ENCODE results near the gene GRID1. TPM values are rescaled to one million over a fixed set of nuclear protein-coding genes. Genes with fewer than 3 reads are reported as not detected.

The GRID1 gene
- polyA plus RNA-seq, 1 donor (not counting 4 experiments of a cell fraction or from before 2014, with no cell fraction given): 0.01 TPM

DNA sequence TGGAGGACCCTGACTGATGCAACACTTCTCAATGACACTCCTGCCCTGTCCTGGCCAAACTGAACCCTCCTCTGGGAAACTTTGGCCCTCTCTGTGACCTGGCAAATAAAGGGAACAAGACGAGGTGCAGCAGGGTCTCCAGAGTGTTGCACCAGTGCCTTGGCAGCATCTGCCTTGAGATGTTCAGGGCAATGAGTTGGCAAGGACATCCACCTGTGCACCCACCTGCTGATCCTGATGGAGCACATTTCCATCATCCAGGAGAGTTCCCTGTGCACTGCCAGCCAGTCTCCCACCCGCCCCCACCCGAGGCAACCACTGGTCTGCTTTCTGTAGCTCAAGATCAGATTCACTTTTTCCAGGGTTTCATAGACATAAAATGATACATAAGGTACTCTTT is 407.4 kb downstream of the GRID1 start:
- H3K4me3 ChIP-seq (ENCODE audit: control insufficient read depth in 2 of 3, extremely low read depth in 1 of 3, insufficient read depth in 2 of 3, low read depth in 1 of 3, low read length in 3 of 3): no peak overlapping the region
- H3K36me3 ChIP-seq (ENCODE audit: control insufficient read depth in 2 of 2, extremely low read depth in 1 of 2, insufficient read depth in 2 of 2, low read length in 2 of 2): no peaks in the 10 kb centered on the region
- no peaks in the 10 kb centered on the region for H3K9me1 ChIP-seq (ENCODE audit: control insufficient read depth, extremely low read depth, insufficient read depth, low read length)
- H3K9me3 ChIP-seq (ENCODE audit: control insufficient read depth, low read depth, low read length): no peaks in the 10 kb centered on the region
- H3K79me2 ChIP-seq (ENCODE audit: control insufficient read depth, insufficient read depth, low read length): no peaks in the 10 kb centered on the region
- DNase-seq (ENCODE audit: low read depth, low spot score) (no peak), FAIRE-seq (no peak)
- no peaks in the 10 kb centered on the region for H3K4me1 ChIP-seq (ENCODE audit: control insufficient read depth, extremely low read depth, insufficient read depth, low read length)
- H3K9ac ChIP-seq (ENCODE audit: control insufficient read depth, extremely low read depth, insufficient read depth, low read length): no peak overlapping the region
- no peak for TF ChIP-seq EZH2 (IDR thresholded peaks at IDR 0.05; ENCODE audit: low read length)
- TF ChIP-seq, protein P1, sequence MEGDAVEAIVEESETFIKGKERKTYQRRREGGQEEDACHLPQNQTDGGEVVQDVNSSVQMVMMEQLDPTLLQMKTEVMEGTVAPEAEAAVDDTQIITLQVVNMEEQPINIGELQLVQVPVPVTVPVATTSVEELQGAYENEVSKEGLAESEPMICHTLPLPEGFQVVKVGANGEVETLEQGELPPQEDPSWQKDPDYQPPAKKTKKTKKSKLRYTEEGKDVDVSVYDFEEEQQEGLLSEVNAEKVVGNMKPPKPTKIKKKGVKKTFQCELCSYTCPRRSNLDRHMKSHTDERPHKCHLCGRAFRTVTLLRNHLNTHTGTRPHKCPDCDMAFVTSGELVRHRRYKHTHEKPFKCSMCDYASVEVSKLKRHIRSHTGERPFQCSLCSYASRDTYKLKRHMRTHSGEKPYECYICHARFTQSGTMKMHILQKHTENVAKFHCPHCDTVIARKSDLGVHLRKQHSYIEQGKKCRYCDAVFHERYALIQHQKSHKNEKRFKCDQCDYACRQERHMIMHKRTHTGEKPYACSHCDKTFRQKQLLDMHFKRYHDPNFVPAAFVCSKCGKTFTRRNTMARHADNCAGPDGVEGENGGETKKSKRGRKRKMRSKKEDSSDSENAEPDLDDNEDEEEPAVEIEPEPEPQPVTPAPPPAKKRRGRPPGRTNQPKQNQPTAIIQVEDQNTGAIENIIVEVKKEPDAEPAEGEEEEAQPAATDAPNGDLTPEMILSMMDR (optimal IDR thresholded peaks at IDR 0.05 in 1 of 3, IDR thresholded peaks at IDR 0.05 in 1 of 3, conservative IDR thresholded peaks at IDR 0.05 in 1 of 3; ENCODE audit: extremely low read depth in 1 of 3, insufficient read depth in 2 of 3, low read length in 3 of 3): no peak
- no peaks in the 10 kb centered on the region for H3K27me3 ChIP-seq (ENCODE audit: control insufficient read depth, extremely low read depth, insufficient read depth, low read length)
- H3K4me2 ChIP-seq (ENCODE audit: control insufficient read depth, extremely low read depth, insufficient read depth, low read depth, low read length): no peak overlapping the region
- H3K27ac ChIP-seq (ENCODE audit: control insufficient read depth, insufficient read depth, low read length): no peak overlapping the region
- dilution Hi-C loops (cut with MboI; ENCODE audit: extremely low pct_ligation_motif_present, low sequenced_read_pairs): no loop called here
- no peaks in the 10 kb centered on the region for H4K20me1 ChIP-seq (ENCODE audit: control insufficient read depth, extremely low read depth, insufficient read depth, low read length)
- no peak overlapping the region for H2AFZ ChIP-seq (ENCODE audit: control insufficient read depth, low read length)

DNA sequence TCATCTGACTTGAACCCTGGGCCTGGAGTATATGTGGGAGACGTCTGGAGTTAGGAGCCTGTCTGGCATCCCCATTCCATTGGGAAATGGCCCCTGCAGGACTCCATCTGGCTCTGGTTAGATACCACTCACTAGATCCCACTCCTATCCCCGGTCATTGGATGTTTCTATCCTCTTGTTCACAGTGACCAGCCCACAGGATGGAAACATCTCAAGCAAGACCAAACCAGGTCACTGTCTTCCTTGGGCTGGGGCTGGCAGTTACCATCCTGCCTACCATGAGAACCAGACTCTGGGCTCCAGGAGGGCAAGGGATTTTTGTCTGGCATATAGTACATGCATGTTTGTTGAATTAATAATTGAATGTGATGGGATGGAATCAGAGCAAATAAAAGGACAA is 415.7 kb downstream of the GRID1 start:
- H3K9ac ChIP-seq (ENCODE audit: control insufficient read depth, extremely low read depth, insufficient read depth, low read length): no peak overlapping the region
- H4K20me1 ChIP-seq (ENCODE audit: control insufficient read depth, extremely low read depth, insufficient read depth, low read length): no peaks in the 10 kb centered on the region
- H3K27me3 ChIP-seq (ENCODE audit: control insufficient read depth, extremely low read depth, insufficient read depth, low read length): no peaks in the 10 kb centered on the region
- no peak for FAIRE-seq
- H2AFZ ChIP-seq (ENCODE audit: control insufficient read depth, low read length): no peak overlapping the region
- no peak overlapping the region for H3K4me2 ChIP-seq (ENCODE audit: control insufficient read depth, extremely low read depth, insufficient read depth, low read depth, low read length)
- H3K4me1 ChIP-seq (ENCODE audit: control insufficient read depth, extremely low read depth, insufficient read depth, low read length): no peaks in the 10 kb centered on the region
- TF ChIP-seq EZH2 (IDR thresholded peaks at IDR 0.05; ENCODE audit: low read length): no peak
- H3K27ac ChIP-seq (ENCODE audit: control insufficient read depth, insufficient read depth, low read length): no peak overlapping the region
- dilution Hi-C loops (cut with MboI; ENCODE audit: extremely low pct_ligation_motif_present, low sequenced_read_pairs): no loop called here
- H3K9me1 ChIP-seq (ENCODE audit: control insufficient read depth, extremely low read depth, insufficient read depth, low read length): no peaks in the 10 kb centered on the region
- no peaks in the 10 kb centered on the region for H3K9me3 ChIP-seq (ENCODE audit: control insufficient read depth, low read depth, low read length)
- H3K4me3 ChIP-seq (ENCODE audit: control insufficient read depth in 2 of 3, extremely low read depth in 1 of 3, insufficient read depth in 2 of 3, low read depth in 1 of 3, low read length in 3 of 3): no peak overlapping the region
- DNase-seq (ENCODE audit: low read depth, low spot score): no peak
- no peaks in the 10 kb centered on the region for H3K36me3 ChIP-seq (ENCODE audit: control insufficient read depth in 2 of 2, extremely low read depth in 1 of 2, insufficient read depth in 2 of 2, low read length in 2 of 2)
- H3K79me2 ChIP-seq (ENCODE audit: control insufficient read depth, insufficient read depth, low read length): no peaks in the 10 kb centered on the region

- Histone ChIP-seq H3K27ac (ENCODE audit: control insufficient read depth, insufficient read depth, low read length) (no peak overlapping the region), H3K9me1 (ENCODE audit: control insufficient read depth, extremely low read depth, insufficient read depth, low read length) (no peaks in the 10 kb centered on the region), H2AFZ (ENCODE audit: control insufficient read depth, low read length) (no peak overlapping the region), H3K27me3 (ENCODE audit: control insufficient read depth, extremely low read depth, insufficient read depth, low read length) (no peaks in the 10 kb centered on the region), H3K9me3 (ENCODE audit: control insufficient read depth, low read depth, low read length) (no peaks in the 10 kb centered on the region), H3K36me3 (ENCODE audit: control insufficient read depth in 2 of 2, extremely low read depth in 1 of 2, insufficient read depth in 2 of 2, low read length in 2 of 2) (no peaks in the 10 kb centered on the region), H3K4me3 (ENCODE audit: control insufficient read depth in 2 of 3, extremely low read depth in 1 of 3, insufficient read depth in 2 of 3, low read depth in 1 of 3, low read length in 3 of 3) (no peak overlapping the region), H3K79me2 (ENCODE audit: control insufficient read depth, insufficient read depth, low read length) (no peaks in the 10 kb centered on the region), H4K20me1 (ENCODE audit: control insufficient read depth, extremely low read depth, insufficient read depth, low read length) (no peaks in the 10 kb centered on the region), H3K4me2 (ENCODE audit: control insufficient read depth, extremely low read depth, insufficient read depth, low read depth, low read length) (no peak overlapping the region), H3K4me1 (ENCODE audit: control insufficient read depth, extremely low read depth, insufficient read depth, low read length) (no peaks in the 10 kb centered on the region), H3K9ac (ENCODE audit: control insufficient read depth, extremely low read depth, insufficient read depth, low read length) (no peak overlapping the region)
- TF ChIP-seq, protein P1 (optimal IDR thresholded peaks at IDR 0.05 in 1 of 3, IDR thresholded peaks at IDR 0.05 in 1 of 3, conservative IDR thresholded peaks at IDR 0.05 in 1 of 3; ENCODE audit: extremely low read depth in 1 of 3, insufficient read depth in 2 of 3, low read length in 3 of 3): no peak
- no peak for TF ChIP-seq EZH2 (IDR thresholded peaks at IDR 0.05; ENCODE audit: low read length)
- dilution Hi-C loops (cut with MboI; ENCODE audit: extremely low pct_ligation_motif_present, low sequenced_read_pairs): no loop called here
- DNase-seq (ENCODE audit: low read depth, low spot score): no peak
- no peak for FAIRE-seq
Measured at GRCh38 chr10:85946713-85947326, 419.8 kb downstream of the GRID1 start.
